Measurements from ENCODE around the gene ANKRD28.

GRCh38 chr3:15636028-15636709 lies 161.6 kb downstream of the ANKRD28 start:
- no peak for TF ChIP-seq ETS1 (IDR thresholded peaks at IDR 0.05)
- no peak for TF ChIP-seq CTCF (conservative IDR thresholded peaks at IDR 0.05; ENCODE audit: low read depth in 2 of 2)
- TF ChIP-seq EZH2 (IDR thresholded peaks at IDR 0.05; ENCODE audit: low read depth, unreplicated experiment) = no peak
- TF ChIP-seq, protein P1, sequence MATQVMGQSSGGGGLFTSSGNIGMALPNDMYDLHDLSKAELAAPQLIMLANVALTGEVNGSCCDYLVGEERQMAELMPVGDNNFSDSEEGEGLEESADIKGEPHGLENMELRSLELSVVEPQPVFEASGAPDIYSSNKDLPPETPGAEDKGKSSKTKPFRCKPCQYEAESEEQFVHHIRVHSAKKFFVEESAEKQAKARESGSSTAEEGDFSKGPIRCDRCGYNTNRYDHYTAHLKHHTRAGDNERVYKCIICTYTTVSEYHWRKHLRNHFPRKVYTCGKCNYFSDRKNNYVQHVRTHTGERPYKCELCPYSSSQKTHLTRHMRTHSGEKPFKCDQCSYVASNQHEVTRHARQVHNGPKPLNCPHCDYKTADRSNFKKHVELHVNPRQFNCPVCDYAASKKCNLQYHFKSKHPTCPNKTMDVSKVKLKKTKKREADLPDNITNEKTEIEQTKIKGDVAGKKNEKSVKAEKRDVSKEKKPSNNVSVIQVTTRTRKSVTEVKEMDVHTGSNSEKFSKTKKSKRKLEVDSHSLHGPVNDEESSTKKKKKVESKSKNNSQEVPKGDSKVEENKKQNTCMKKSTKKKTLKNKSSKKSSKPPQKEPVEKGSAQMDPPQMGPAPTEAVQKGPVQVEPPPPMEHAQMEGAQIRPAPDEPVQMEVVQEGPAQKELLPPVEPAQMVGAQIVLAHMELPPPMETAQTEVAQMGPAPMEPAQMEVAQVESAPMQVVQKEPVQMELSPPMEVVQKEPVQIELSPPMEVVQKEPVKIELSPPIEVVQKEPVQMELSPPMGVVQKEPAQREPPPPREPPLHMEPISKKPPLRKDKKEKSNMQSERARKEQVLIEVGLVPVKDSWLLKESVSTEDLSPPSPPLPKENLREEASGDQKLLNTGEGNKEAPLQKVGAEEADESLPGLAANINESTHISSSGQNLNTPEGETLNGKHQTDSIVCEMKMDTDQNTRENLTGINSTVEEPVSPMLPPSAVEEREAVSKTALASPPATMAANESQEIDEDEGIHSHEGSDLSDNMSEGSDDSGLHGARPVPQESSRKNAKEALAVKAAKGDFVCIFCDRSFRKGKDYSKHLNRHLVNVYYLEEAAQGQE (IDR thresholded peaks at IDR 0.05; ENCODE audit: unreplicated experiment) = no peak
